AG04449 (cell line): Measurements from ENCODE around the gene BUB1.
A peak's percentile ranks its signal among the peaks of the same experiment; 100 is the strongest.

Experiments
- CTCF ChIA-PET: fragments of 350-600 bp; formaldehyde crosslinking; extraction: SDS; loops from one replicate; lab custom pipeline; 2021; ENCODE audit warnings: antibody characterized with exemption; lab: Yijun Ruan, JAX
- POLR2A ChIA-PET: fragments of 400-600, 350-600 bp; formaldehyde crosslinking; extraction: SDS; loops from one replicate; lab custom pipeline; 2020; ENCODE audit warnings: antibody characterized with exemption, inconsistent platforms; lab: Yijun Ruan, JAX
- DNase-seq: peaks from one replicate; pipeline ENCODE4 v3.0.0-alpha.2; 2010; ENCODE audit warnings: low read depth, low spot score
- H3K4me3 ChIP-seq: 2 replicates; pipeline ENCODE4 v1.5.1; 2011; ENCODE audit warnings: low read depth, mild to moderate bottlenecking, control low read depth, low read length
- TF ChIP-seq, protein P1 (sequence below): IDR thresholded peaks from one replicate; pipeline ENCODE4 v1.5.1; 2011; ENCODE audit warnings: mild to moderate bottlenecking, moderate library complexity, low read length, control low read depth, inconsistent platforms; ENCODE audit not compliant: insufficient read depth; ENCODE audit errors: missing control alignments

The BUB1 gene

DNA sequence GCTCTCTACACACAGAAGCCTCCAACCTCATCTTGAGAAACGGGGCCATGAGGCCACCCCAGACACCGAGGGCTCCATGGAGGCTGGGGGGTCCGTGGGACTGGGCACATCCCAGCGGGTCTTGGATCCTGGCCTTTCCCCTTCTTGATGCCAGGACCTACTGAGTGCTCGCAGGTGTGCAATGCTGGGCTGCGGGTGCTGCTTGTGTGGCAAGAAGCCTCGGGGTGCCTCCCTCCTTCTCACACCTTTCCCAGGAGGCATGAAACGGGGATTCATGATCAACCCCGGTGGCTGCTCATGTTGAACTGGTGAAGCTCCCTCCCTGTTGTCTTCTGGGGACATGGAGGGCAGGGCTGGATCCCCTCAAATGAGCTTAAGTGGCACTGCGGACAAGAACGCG, 2.0 kb upstream of the BUB1 start:
- ChIA-PET CTCF (no interaction called here), POLR2A (no interaction called here)
- TF ChIP-seq, protein P1, sequence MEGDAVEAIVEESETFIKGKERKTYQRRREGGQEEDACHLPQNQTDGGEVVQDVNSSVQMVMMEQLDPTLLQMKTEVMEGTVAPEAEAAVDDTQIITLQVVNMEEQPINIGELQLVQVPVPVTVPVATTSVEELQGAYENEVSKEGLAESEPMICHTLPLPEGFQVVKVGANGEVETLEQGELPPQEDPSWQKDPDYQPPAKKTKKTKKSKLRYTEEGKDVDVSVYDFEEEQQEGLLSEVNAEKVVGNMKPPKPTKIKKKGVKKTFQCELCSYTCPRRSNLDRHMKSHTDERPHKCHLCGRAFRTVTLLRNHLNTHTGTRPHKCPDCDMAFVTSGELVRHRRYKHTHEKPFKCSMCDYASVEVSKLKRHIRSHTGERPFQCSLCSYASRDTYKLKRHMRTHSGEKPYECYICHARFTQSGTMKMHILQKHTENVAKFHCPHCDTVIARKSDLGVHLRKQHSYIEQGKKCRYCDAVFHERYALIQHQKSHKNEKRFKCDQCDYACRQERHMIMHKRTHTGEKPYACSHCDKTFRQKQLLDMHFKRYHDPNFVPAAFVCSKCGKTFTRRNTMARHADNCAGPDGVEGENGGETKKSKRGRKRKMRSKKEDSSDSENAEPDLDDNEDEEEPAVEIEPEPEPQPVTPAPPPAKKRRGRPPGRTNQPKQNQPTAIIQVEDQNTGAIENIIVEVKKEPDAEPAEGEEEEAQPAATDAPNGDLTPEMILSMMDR: no peak
- DNase-seq: no peak
- H3K4me3 ChIP-seq: no peak overlapping the region

DNA sequence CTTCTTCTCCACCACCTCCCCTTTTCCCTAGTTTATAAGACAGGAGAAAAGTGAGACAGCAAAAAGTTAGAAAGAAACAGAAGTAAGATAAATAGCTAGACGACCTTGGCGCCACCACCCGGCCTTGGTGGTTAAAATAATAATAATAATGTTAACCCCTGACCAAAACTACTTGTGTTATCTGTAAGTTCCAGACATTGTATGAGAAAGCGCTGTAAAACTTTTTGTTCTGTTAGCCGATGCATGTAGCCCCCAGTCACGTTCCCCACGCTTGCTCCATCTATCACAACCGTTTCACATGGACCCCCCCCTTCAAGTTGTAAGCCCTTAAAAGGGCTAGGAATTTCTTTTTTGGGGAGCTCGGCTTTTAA, 1.5 kb upstream of the BUB1 start:
- POLR2A ChIA-PET: no interaction called here
- CTCF ChIA-PET: interaction anchor here (0.8 kb wide), 1 partner anchor 10 kb away, joined by 4 read pairs; no protein-coding TSS in a partner anchor
- TF ChIP-seq, protein P1: no peak
- H3K4me3 ChIP-seq: 0 out of 2 replicates have a peak overlapping the region, but pooled peaks have one; percentile 16
- DNase-seq: no peak

DNA sequence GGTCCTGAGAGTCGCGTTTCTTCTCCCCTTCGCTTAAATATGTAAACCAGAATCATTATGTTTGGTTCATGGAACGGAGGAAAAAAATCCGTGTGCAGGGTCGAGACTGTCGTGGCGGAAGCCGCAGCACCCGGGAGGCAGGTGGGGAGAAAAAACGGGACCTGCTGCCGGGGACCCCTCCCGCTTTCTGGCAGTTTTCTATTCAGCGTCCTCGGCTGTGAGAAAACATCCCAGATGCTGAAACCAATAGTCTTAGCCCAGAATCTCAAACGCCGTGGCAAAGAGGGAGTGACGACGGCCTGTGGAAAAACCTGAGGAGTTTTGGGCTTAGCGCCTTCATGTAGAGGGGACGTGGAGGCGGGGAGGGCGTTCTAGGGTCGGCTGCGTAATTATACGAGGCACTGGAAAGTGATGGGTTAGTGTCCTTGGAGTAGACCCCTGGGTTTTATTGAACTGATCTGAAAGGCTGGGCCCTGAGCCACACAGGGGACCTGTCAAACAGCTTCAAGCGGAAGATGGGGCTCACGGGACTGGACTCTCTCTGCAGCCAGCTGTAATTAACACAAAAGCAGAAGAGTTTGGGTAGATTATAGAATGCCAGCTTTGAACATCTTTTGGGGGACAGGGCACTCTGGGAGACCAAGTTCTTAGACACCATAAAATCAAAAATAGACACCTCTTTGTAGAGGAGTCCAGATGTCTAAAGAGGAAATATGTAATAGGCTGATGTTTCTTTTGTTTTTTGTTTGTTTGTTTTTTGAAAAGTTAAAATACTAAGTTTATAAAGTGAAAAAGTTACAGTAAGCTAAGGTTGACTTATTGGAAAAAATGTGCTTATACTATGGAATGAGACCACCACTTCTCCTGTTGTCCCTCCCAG, 834 bp upstream of the BUB1 start:
- CTCF ChIA-PET: interaction anchor here (0.8 kb wide), 2 partner anchors 11 to 78 kb away, joined by 3 to 4 read pairs; no protein-coding TSS in a partner anchor

DNA sequence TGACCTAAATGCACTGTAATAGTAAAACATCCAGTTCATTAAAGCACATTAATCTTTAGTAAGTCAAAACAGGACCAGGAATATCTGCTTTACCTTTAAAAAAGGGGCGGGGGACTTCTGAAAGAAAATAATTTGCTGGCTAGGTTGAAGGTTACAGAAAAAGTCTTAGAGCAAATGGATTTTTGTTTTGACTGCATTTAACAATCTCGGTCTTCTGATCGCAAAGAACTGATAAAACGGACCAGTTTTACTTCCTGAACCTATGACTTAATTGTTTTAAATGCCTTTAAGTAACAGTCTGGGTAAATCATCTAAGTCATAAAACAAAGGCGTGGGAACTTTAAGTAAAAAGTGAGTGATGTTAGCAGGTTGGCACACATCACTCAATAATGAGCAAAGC, 783 bp downstream of the BUB1 start:
- TF ChIP-seq, protein P1: no peak
- CTCF ChIA-PET: no interaction called here
- H3K4me3 ChIP-seq: peak overlapping the region; percentile 73
- POLR2A ChIA-PET: no interaction called here
- DNase-seq: no peak

More for the DNA sequence above, 834 bp upstream of the BUB1 start:
- POLR2A ChIA-PET: no interaction called here
- DNase-seq: no peak
- TF ChIP-seq, protein P1: no peak
- H3K4me3 ChIP-seq: peak overlapping the region; percentile 80

DNA sequence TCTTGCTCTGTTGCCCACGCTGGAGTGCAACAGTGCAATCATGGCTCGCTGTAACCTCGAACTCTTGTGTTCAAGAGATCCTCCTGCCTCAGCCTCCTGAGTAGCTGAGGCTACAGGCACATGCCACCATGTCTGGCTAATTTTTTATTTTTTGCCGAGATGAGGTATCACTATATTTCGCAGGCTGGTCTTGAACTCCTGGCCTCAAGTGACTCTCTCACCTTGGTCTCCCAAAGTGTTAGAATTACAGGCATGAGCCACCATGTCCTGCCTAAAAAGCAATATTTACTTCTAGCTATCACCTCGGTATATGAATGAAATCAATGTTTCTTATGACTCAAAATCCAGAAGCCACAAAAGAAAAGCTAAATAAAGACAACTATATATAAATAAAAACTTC, 2.2 kb downstream of the BUB1 start:
- ChIA-PET POLR2A (no interaction called here), CTCF (interaction anchor here (1.2 kb wide), 1 partner anchor 13 kb away, joined by 3 read pairs; no protein-coding TSS in a partner anchor)
- TF ChIP-seq, protein P1: no peak
- DNase-seq: no peak
- H3K4me3 ChIP-seq: no peak overlapping the region
